CD14-positive monocyte (primary cell): Measurements from ENCODE around the gene CYP2S1. TPM values are rescaled to one million over a fixed set of nuclear protein-coding genes. Genes with fewer than 3 reads are reported as not detected.
"Not testable (repeated sequence)": the region's sequence is repeated elsewhere in the genome, so short reads cannot be mapped to it uniquely, and the experiment has no call there.

Experiments used
- DNase-seq, 3 donors: peaks; one replicate each; pipeline ENCODE4 v3.0.0-alpha.2; 2011 to 2022
- H2AFZ ChIP-seq: 2 replicates; pipeline ENCODE4 v1.6.0; 2012; ENCODE audit warnings: mild to moderate bottlenecking, low read depth, low read length, inconsistent platforms; ENCODE audit not compliant: insufficient read depth, poor library complexity, severe bottlenecking
- H3K27ac ChIP-seq, 2 donors: 1 replicate in 1 of 2; 2 replicates in 1 of 2; pipeline ENCODE4 v1.5.1; 2012 to 2013; ENCODE audit warnings: low read length in 2 of 2, control low read depth in 1 of 2, inconsistent platforms in 1 of 2, low read depth in 1 of 2, mild to moderate bottlenecking in 1 of 2
- H3K27me3 ChIP-seq, 2 donors: one replicate each; pipeline versions ENCODE4 v1.6.0 to v1.6.1; 2011 to 2013; ENCODE audit warnings: low read length in 2 of 2; ENCODE audit not compliant: control insufficient read depth in 2 of 2, insufficient read depth in 2 of 2
- H3K36me3 ChIP-seq, 2 donors: replicated peaks in 1 of 2; 1 replicate in 1 of 2; 2 replicates in 1 of 2; pipeline versions ENCODE4 v1.5.1 to v1.6.1; 2012 to 2013; ENCODE audit warnings: low read length in 2 of 2, control low read depth in 1 of 2, inconsistent platforms in 1 of 2, mild to moderate bottlenecking in 1 of 2; ENCODE audit not compliant: insufficient read depth in 2 of 2, control insufficient read depth in 1 of 2
- H3K4me1 ChIP-seq, 2 donors: 1 replicate in 1 of 2; 2 replicates in 1 of 2; pipeline versions ENCODE4 v1.5.1 to v1.6.1; 2012 to 2013; ENCODE audit warnings: low read length in 2 of 2, control low read depth in 1 of 2, inconsistent platforms in 1 of 2, mild to moderate bottlenecking in 1 of 2, moderate library complexity in 1 of 2; ENCODE audit not compliant: insufficient read depth in 2 of 2, control insufficient read depth in 1 of 2
- H3K4me2 ChIP-seq: replicated peaks from 2 replicates; pipeline ENCODE3; 2012; ENCODE audit warnings: low read length, moderate library complexity, mild to moderate bottlenecking; ENCODE audit not compliant: poor library complexity, severe bottlenecking; ENCODE audit errors: extremely low read depth
- H3K4me3 ChIP-seq, 3 experiments: fragments of 200-600 bp in 1 of 3; sonication (generic) in 1 of 3; replicated peaks in 1 of 3; 1 replicate in 2 of 3; 2 replicates in 1 of 3; pipeline ENCODE4 v1.5.1; 2011 to 2013; ENCODE audit warnings: low read length in 3 of 3, mild to moderate bottlenecking in 3 of 3, control low read depth in 2 of 3, low read depth in 2 of 3, inconsistent platforms in 1 of 3, moderate library complexity in 1 of 3
- H3K79me2 ChIP-seq: 2 replicates; pipeline ENCODE4 v1.6.0; 2012; ENCODE audit warnings: mild to moderate bottlenecking, control low read depth, inconsistent platforms, low read length, moderate library complexity; ENCODE audit not compliant: insufficient read depth
- H3K9ac ChIP-seq: 2 replicates; pipeline ENCODE4 v1.6.0; 2017; ENCODE audit warnings: low read length, mild to moderate bottlenecking; ENCODE audit not compliant: insufficient read depth, poor library complexity, severe bottlenecking
- H3K9me3 ChIP-seq, 2 donors: replicated peaks in 1 of 2; 1 replicate in 1 of 2; 2 replicates in 1 of 2; pipeline versions ENCODE4 v1.5.1 to v1.6.1; 2012 to 2013; ENCODE audit warnings: low read length in 2 of 2, control low read depth in 1 of 2; ENCODE audit not compliant: control insufficient read depth in 1 of 2, insufficient read depth in 1 of 2
- H4K20me1 ChIP-seq: 2 replicates; pipeline ENCODE4 v1.6.0; 2012; ENCODE audit warnings: mild to moderate bottlenecking, low read length, control low read depth, moderate library complexity; ENCODE audit not compliant: insufficient read depth
- H3K27ac Mint-ChIP-seq, 7 donors: one replicate each; pipeline ENCODE4 v1.8.0; 2020; ENCODE audit warnings: mild to moderate bottlenecking in 7 of 7, mixed read lengths in 7 of 7, moderate library complexity in 6 of 7, inconsistent platforms in 2 of 7
- H3K27me3 Mint-ChIP-seq, 3 donors: one replicate each; pipeline ENCODE4 v1.8.0; 2021 to 2022; ENCODE audit warnings: low read depth in 3 of 3, mild to moderate bottlenecking in 3 of 3, mixed read lengths in 3 of 3, moderate library complexity in 3 of 3, inconsistent platforms in 1 of 3
- H3K36me3 Mint-ChIP-seq, 2 donors: one replicate each; pipeline ENCODE4 v1.8.0; 2020; ENCODE audit warnings: mixed read lengths in 2 of 2, inconsistent platforms in 1 of 2, mild to moderate bottlenecking in 1 of 2
- H3K4me1 Mint-ChIP-seq: one replicate; pipeline ENCODE4 v1.8.0; 2020; ENCODE audit warnings: mild to moderate bottlenecking, mixed read lengths
- H3K4me3 Mint-ChIP-seq, 2 donors: one replicate each; pipeline ENCODE4 v1.8.0; 2020; ENCODE audit warnings: mild to moderate bottlenecking in 2 of 2, mixed read lengths in 2 of 2, moderate library complexity in 1 of 2
- H3K9me3 Mint-ChIP-seq, 7 donors: one replicate each; pipeline ENCODE4 v1.8.0; 2020 to 2022; ENCODE audit warnings: mixed read lengths in 7 of 7, mild to moderate bottlenecking in 6 of 7, moderate library complexity in 6 of 7, inconsistent platforms in 2 of 7
- CTCF ChIP-seq: fragments of 200-600 bp; IDR thresholded peaks from one replicate; pipeline ENCODE4 v1.8.0; 2022; ENCODE audit warnings: antibody characterized with exemption, mild to moderate bottlenecking
- WGBS: methylation state at CpG from one replicate; pipeline ENCODE4 v1.1.5; 2013; ENCODE audit warnings: missing lambda C conversion rate; ENCODE audit not compliant: insufficient coverage; 5-methylcytosine and 5-hydroxymethylcytosine counted together
- intact Hi-C, 2 donors: fragments of 100-400 bp; cut with micrococcal nuclease; formaldehyde crosslinking; loops; one replicate each; pipeline versions ENCODE4 v1.15.0 to v1.15.1; 2023
- polyA plus RNA-seq, 3 donors: library from polyadenylated mRNA; depleted of rRNA in 1 of 3; unstranded in 2 of 3; stranded (reverse) in 1 of 3; fragments of 300-500 nt in 2 of 3; fragments of >200 nt in 1 of 3; fragmentation: Illumina TruSeq in 2 of 3; gene quantifications; 1 replicate in 2 of 3; 2 replicates in 1 of 3; pipeline ENCODE4 v1.2.3, GENCODE V29; 2012 to 2021

CYP2S1 gene
- polyA plus RNA-seq, 3 donors, result 8.9 to 20.3 (median 10.3) TPM

GRCh38 chr19:41149831-41150230 lies 43.2 kb upstream of the CYP2S1 start:
- Histone ChIP-seq H3K27ac (no peak overlapping the region), H3K4me1 (no peaks in the 10 kb centered on the region), H4K20me1 (no peaks in the 10 kb centered on the region), H3K79me2 (no peaks in the 10 kb centered on the region), H3K4me3 (no peak overlapping the region), H2AFZ (no peak overlapping the region), H3K36me3 (no peaks in the 10 kb centered on the region), H3K9ac (no peak overlapping the region), H3K4me2 (no peak overlapping the region), H3K9me3 (no peaks in the 10 kb centered on the region), H3K27me3 (peaks cover 0 to 2% of the 10 kb centered on the region in 2 donors)
- H3K4me3 Mint-ChIP-seq, result no peak overlapping the region
- intact Hi-C loops, result loop anchor here in 1 of 2 donors (5.0 kb wide), 1 partner anchor 488 kb away; no protein-coding TSS in a partner anchor
- no CpG with 5 or more reads among the region's 2 CpGs for WGBS
- no peak for DNase-seq
- no peaks in the 10 kb centered on the region for H3K4me1 Mint-ChIP-seq
- TF ChIP-seq CTCF, result no peak
- H3K36me3 Mint-ChIP-seq, result no peaks in the 10 kb centered on the region
- H3K9me3 Mint-ChIP-seq, result no peaks in the 10 kb centered on the region
- peaks cover 5 to 14% (median 12%) of the 10 kb centered on the region in 3 donors for H3K27me3 Mint-ChIP-seq
- no peak overlapping the region for H3K27ac Mint-ChIP-seq

GRCh38 chr19:41150986-41151385 lies 42.0 kb upstream of the CYP2S1 start:
- H3K4me3 ChIP-seq, H3K27ac ChIP-seq, H3K4me1 Mint-ChIP-seq, H3K27me3 ChIP-seq, H3K36me3 Mint-ChIP-seq, H3K36me3 ChIP-seq, H3K4me1 ChIP-seq, H3K79me2 ChIP-seq, DNase-seq, H2AFZ ChIP-seq, H3K9ac ChIP-seq, H3K27ac Mint-ChIP-seq, intact Hi-C loops, H3K9me3 ChIP-seq, H3K4me3 Mint-ChIP-seq, H4K20me1 ChIP-seq, H3K9me3 Mint-ChIP-seq, H3K4me2 ChIP-seq: not testable (repeated sequence)
- no CpG with 5 or more reads among the region's 7 CpGs for WGBS
- H3K27me3 Mint-ChIP-seq, result peaks cover 6 to 13% (median 12%) of the 10 kb centered on the region in 3 donors
